GM12873 (cell line): Measurements from ENCODE around the gene ARRB1.

Experiments
- TF ChIP-seq, protein P1 (sequence below): IDR thresholded peaks from 2 replicates; pipeline ENCODE4 v1.5.1; 2012; ENCODE audit warnings: low read depth, mild to moderate bottlenecking, moderate library complexity, low read length, control low read depth; ENCODE audit not compliant: insufficient read depth; ENCODE audit errors: missing control alignments

ARRB1 gene

DNA sequence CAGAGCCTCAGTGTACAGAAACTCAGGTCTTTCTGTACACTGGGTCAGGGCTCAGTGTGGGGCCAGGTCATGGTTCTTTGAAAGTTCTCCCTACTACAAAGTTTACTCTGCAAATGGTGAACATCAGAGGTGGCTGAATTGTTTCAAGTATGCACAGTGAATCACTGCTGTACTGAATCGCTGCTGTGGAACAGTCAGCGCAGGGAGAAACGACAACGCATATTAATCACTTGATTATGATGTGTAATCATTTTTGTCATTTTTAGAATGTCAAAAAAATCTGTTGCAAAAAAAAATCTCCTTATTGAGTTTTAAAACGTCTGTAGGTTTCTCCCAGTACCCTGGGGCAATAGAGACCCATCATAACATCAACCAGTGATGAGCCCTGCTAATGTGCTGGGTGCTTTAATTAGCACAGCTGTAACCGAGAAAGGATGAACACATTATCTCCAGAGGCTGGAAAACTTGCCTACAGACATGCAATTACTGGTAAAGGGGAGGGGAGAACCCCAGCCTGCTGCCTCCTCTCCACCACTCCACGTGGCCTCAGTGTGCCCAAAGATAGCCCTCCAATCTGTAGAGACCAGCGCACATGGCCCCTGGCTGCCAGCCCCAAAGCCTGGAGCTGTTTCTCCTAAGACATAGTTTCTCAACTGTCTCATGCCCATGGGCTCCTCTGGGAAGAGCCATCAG is 12.8 kb downstream of the ARRB1 start:
- TF ChIP-seq, protein P1, sequence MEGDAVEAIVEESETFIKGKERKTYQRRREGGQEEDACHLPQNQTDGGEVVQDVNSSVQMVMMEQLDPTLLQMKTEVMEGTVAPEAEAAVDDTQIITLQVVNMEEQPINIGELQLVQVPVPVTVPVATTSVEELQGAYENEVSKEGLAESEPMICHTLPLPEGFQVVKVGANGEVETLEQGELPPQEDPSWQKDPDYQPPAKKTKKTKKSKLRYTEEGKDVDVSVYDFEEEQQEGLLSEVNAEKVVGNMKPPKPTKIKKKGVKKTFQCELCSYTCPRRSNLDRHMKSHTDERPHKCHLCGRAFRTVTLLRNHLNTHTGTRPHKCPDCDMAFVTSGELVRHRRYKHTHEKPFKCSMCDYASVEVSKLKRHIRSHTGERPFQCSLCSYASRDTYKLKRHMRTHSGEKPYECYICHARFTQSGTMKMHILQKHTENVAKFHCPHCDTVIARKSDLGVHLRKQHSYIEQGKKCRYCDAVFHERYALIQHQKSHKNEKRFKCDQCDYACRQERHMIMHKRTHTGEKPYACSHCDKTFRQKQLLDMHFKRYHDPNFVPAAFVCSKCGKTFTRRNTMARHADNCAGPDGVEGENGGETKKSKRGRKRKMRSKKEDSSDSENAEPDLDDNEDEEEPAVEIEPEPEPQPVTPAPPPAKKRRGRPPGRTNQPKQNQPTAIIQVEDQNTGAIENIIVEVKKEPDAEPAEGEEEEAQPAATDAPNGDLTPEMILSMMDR: no peak

DNA sequence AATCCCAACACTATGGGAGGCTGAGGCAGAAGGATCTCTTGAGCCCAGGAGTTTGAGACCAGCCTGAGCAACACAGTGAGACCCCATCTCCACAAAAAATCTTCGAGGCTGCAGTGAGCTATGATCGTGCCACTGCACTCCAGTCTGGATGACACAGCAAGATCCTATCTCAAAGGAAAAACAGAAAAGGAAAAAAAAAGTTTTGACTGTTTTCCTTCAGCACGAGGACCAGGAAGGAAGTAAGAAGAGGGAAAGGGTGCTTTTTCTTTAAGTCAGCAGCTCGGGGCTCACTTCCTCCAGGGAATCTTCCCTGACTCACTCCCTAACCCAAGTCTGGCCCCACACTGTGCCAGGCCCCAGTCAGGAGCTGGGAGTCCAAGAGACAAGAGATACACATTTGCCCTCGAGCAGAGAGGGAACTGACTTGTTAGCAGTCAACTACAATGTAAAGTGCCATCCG is 14.2 kb downstream of the ARRB1 start:
- TF ChIP-seq, protein P1: no peak

DNA sequence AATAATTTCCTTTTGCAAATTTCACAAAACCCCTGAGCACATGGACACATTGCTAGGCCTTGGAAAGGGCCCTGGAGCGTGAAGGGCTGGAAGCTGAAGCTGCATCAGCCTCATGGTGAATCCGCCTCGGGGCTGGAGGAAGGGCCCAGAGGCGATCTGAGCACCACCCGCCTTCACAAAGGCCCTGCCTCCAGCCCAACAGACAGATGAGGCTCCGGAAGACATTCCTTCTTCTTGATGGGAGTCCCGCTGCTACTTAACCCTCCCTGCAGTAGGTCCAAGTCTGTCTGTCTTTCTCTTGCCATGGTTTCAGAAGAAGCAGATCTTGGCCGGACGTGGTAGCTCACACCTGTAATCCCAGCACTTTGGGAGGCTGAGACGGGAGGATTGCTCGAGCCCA is 16.5 kb downstream of the ARRB1 start:
- TF ChIP-seq, protein P1: no peak

DNA sequence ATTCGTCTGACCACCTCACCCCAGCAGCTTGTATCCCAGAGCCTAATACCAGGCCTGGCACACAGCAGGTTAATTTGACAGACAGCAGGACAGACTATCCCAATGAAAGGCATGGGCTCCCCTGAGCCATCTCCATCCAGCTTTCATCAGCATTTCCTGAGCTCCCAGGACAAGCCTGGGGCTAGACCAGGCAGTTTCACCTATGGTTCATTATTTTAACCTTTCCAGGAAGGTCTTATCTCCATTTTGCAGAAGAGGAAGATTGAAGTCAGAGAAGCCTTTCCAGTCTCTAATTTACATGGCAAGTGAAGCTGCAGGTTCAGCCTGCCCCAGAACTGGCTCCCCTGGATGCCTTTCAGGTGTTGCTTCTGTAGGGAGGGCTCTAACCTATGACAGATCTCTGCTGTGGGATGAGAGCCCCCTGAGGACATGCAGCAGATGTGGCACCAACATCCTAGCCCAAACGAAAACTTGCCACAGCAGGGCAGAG is 17.0 kb downstream of the ARRB1 start:
- TF ChIP-seq, protein P1: no peak

DNA sequence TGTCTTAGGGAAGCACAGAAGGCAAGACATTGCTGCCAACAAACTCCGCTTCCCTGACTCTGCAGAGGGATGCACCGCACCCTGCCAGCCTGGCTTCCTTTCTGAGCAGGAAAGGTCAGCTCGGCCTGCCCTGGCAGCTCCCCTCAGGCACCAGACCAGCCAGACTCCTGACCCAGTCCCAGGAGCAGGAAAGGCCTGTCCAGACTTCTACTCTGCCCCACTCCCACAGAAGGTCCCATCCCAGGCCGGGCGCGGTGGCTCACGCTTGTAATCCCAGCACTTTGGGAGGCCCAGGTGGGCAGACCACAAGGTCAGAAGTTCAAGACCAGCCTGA is 17.7 kb downstream of the ARRB1 start:
- TF ChIP-seq, protein P1: no peak

DNA sequence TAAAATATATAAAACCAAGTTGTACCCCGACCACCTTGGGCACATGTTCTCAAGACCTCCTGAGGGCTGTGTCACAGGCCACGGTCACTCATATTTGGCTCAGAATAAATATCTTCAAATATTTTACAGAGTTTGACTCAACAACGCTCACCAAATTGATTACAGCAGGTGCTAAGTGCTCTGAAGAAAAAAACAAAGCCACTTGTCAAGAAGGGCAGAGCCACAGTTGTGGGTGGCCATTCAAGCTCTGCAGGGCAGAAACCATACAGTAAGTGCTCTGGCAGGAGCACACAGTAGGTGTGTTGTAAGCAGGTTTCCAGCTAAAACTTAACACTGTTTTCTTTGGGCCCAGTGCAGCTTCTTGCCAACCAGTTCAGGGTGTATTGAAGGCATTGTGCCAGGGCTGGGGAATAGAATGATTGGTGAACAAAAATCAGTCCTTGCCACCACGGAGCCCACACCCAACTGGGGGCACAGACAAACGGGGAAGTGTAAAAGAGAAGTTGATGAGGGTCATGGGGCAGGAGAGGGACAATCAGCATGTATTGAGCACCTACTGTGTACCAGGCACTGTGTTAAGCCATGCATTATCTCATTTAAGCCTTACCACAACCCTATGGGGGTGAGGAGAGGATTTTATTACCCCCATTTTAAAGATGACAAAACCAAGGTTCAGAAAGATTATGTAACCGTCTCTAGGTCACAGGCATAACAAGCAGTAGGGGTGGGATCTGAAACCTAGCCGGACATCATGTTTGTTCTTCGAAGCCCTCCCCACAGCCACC is 18.2 kb downstream of the ARRB1 start:
- TF ChIP-seq, protein P1: no peak

DNA sequence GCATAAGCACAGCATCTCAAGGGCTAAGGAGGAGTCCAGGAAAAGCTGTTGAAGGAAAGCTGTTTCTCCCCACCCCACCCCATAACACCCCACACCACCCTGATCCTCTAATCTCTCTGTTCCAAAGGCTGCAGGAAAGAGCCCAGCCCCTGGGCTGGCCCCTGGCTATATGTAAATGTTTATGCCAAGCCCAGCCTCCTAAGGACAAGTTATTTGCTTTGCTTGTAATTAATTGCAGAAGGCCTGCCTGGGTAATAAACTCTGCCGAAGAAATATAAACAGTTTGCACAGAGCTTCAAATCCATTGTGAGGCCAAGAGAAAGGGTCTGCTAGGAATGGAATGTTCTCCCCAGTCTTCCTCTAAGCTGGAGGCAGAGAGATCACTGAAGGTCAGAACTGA is 21.2 kb downstream of the ARRB1 start:
- TF ChIP-seq, protein P1: no peak
